ENCODE results near the gene TMEM47. TPM values are rescaled to one million over a fixed set of nuclear protein-coding genes. Genes with fewer than 3 reads are reported as not detected.

Gene TMEM47
- total and polyA plus RNA-seq, 2 experiments from 2014 or later, result 25.4 to 56.7 TPM

- peaks cover 12% of the 10 kb centered on the region for H3K4me1 Mint-ChIP-seq
- DNase-seq (ENCODE audit: low spot score) (no peak), ATAC-seq (no peak)
- H3K4me3 Mint-ChIP-seq, result no peak overlapping the region
- H3K27ac Mint-ChIP-seq, result no peak overlapping the region
- peaks cover 17% of the 10 kb centered on the region; the same call in 1 of the 2 replicates for H3K4me1 ChIP-seq (ENCODE audit: insufficient read depth)
- no peak for TF ChIP-seq EZH2phosphoT487 (IDR thresholded peaks at IDR 0.05; ENCODE audit: unreplicated experiment)
- no peak for TF ChIP-seq POLR2AphosphoS5 (IDR thresholded peaks at IDR 0.05; ENCODE audit: low read depth)
- TF ChIP-seq ZNF114 (CRISPR knock-in tag; IDR thresholded peaks at IDR 0.05), result no peak
- TF ChIP-seq JUNB (IDR thresholded peaks at IDR 0.05; ENCODE audit: unreplicated experiment), result no peak
- H3K36me3 ChIP-seq (ENCODE audit: insufficient read depth), result no peaks in the 10 kb centered on the region
- H3K9me2 ChIP-seq (ENCODE audit: insufficient read depth), result no peaks in the 10 kb centered on the region
- no peaks in the 10 kb centered on the region for H3K27me3 Mint-ChIP-seq (ENCODE audit: insufficient read depth, low read depth, poor library complexity)
- no peak overlapping the region for H3K27ac ChIP-seq (ENCODE audit: low read depth)
- H3K4me2 ChIP-seq, result no peak overlapping the region
- H3F3A ChIP-seq (replicated peaks; ENCODE audit: low read depth), result no peaks in the 10 kb centered on the region
- H4K20me1 ChIP-seq (replicated peaks; ENCODE audit: insufficient read depth), result no peaks in the 10 kb centered on the region
- no peaks in the 10 kb centered on the region for H3K27me3 ChIP-seq (ENCODE audit: insufficient read depth)
- H3K36me3 Mint-ChIP-seq (ENCODE audit: low read depth), result peaks cover 12% of the 10 kb centered on the region
- H3K9me3 Mint-ChIP-seq, result peaks cover 12% of the 10 kb centered on the region
- H3K4me3 ChIP-seq, result no peak overlapping the region
- no peaks in the 10 kb centered on the region for H3K79me2 ChIP-seq (replicated peaks; ENCODE audit: insufficient read depth)
- no peak overlapping the region for H2AFZ ChIP-seq
Observed at GRCh38 chrX:34612036-34612435, 45.0 kb downstream of the TMEM47 start.

- H3K4me3 Mint-ChIP-seq, result no peak overlapping the region
Observed at GRCh38 chrX:34598362-34598761, 58.7 kb downstream of the TMEM47 start.

More at GRCh38 chrX:34598362-34598761, 58.7 kb downstream of the TMEM47 start:
- no peak overlapping the region for H3K27ac ChIP-seq (ENCODE audit: low read depth)
- no peaks in the 10 kb centered on the region for H3F3A ChIP-seq (replicated peaks; ENCODE audit: low read depth)
- no peaks in the 10 kb centered on the region for H3K36me3 ChIP-seq (ENCODE audit: insufficient read depth)
- no peak overlapping the region for H3K4me2 ChIP-seq
- no peak overlapping the region for H2AFZ ChIP-seq
- no peaks in the 10 kb centered on the region for H3K9me2 ChIP-seq (ENCODE audit: insufficient read depth)
- ATAC-seq (no peak), DNase-seq (ENCODE audit: low spot score) (no peak)
- TF ChIP-seq STAT1 (IDR thresholded peaks at IDR 0.05; ENCODE audit: unreplicated experiment) (no peak), ZNF114 (CRISPR knock-in tag; IDR thresholded peaks at IDR 0.05) (no peak), CTCF (conservative IDR thresholded peaks at IDR 0.05; ENCODE audit: low read depth in 2 of 2) (no peak), ZNF462 (CRISPR knock-in tag; IDR thresholded peaks at IDR 0.05) (no peak), JUNB (IDR thresholded peaks at IDR 0.05; ENCODE audit: unreplicated experiment) (no peak), CREB1 (CRISPR knock-in tag; IDR thresholded peaks at IDR 0.05; ENCODE audit: low read depth) (no peak), REST (IDR thresholded peaks at IDR 0.05; ENCODE audit: unreplicated experiment) (no peak)
- Mint-ChIP-seq H3K27ac (no peak overlapping the region), H3K36me3 (ENCODE audit: low read depth) (peaks cover 23% of the 10 kb centered on the region), H3K4me1 (peaks cover 8% of the 10 kb centered on the region; the same call in 2 of the 3 replicates), H3K9me3 (peaks cover 9% of the 10 kb centered on the region), H3K27me3 (ENCODE audit: insufficient read depth, low read depth, poor library complexity) (no peaks in the 10 kb centered on the region)
- no peak overlapping the region for H3K4me3 ChIP-seq
- H4K20me1 ChIP-seq (replicated peaks; ENCODE audit: insufficient read depth), result no peaks in the 10 kb centered on the region
- H3K27me3 ChIP-seq (ENCODE audit: insufficient read depth), result no peaks in the 10 kb centered on the region
- no peaks in the 10 kb centered on the region for H3K79me2 ChIP-seq (replicated peaks; ENCODE audit: insufficient read depth)
- H3K4me1 ChIP-seq (ENCODE audit: insufficient read depth), result peaks cover 10% of the 10 kb centered on the region

All from GM23338 (cell line).